ENCODE measurements around the gene BACE1-AS.
"Not testable (repeated sequence)": the region's sequence is repeated elsewhere in the genome, so short reads cannot be mapped to it uniquely, and the experiment has no call there.

Gene BACE1-AS

GRCh38 chr11:117318738-117319137, 27.6 kb downstream of the BACE1-AS start:
- no peak for DNase-seq (ENCODE audit: extremely low read depth in 1 of 2, low read depth in 1 of 2)

DNA sequence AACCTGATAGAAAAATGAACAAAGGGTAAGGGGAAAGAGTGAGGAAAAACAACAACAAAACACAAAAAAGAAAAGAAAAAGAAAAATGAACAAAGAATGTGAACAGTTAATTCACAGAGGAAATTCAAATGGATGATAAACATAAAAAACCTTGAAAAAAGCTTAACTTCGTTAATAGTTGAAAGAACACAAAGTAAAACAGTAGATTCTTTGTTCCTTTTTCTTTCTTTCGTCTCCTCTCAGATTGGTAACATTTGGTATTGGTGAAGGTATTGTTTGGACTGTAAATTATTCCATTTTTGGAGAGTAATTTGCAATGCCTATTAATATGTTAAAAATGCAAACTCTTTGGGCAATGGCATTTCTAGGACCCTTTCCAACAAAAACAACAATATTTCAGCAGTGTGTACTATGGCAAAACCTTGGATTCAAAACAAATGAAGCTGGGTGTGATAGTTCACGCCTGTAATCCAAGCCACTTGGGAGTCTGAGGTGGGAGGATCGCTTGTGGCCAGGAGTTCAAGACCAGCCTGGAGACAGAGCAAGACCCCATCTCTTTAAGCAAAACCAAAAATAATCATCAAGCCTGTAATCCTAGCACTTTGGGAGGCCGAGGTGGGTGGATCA, 28.2 kb downstream of the BACE1-AS start:
- DNase-seq (ENCODE audit: extremely low read depth in 1 of 2, low read depth in 1 of 2): no peak

DNA sequence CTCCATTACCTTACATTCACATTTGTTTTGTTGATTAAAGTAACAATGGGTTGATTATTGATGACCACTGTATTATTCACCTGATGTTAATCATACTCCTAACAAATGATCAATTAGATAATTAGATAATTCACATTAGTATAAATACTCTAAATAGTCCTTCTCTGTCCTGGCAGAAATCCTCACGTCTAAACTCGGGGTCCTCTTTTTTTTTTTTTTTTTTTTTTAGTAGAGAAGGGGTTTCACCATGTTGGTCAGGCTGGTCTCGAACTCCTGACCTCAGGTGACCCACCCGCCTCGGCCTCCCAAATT, 36.1 kb downstream of the BACE1-AS start:
- not testable (repeated sequence) for DNase-seq (ENCODE audit: extremely low read depth in 1 of 2, low read depth in 1 of 2)

DNA sequence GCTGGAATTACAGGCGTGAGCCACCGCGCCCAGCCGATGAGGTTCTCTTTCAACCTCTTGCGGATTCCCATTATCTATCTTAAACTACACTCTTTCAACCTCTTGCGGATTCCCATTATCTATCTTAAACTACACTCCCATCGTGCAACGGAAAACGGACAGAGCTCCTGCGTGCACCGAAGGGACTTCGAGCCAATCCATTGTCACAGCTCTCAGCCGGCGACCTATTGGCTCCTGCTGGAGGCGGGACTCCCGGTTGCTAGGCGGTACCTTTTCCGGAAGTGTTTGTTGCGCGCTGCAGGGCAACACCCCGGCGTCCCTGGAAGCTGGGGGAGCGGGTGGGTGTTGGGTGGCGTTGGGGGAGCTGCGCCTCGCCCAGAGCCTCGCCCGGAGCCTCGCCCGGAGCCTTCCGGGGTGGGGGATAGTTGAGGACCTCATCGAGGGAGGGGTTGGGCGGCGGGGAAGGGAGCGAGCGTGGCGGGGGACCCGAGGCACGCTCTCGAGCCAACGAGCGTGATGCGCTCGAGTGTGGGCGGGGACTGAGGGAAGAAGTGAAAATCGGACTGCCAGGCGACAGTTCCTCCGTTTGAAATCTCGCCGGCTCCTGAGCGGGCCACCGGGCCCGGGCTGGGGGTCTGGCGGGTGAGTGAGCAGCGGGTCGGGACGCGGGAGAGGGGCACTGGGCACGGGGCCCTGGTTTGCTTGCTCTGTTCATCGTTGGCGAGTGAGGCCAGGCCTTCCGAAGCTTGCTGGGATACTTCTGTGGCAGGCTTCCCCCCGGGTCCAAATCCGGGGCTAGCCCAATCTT, 36.6 kb downstream of the BACE1-AS start, which contains the start of gene CEP164:
Gene CEP164 (plus strand): TSS at position 288 of the 808 bp plus-strand sequence. CDS start 10,733 bp downstream, outside the sequence.
- peak; percentile 84 to 95 for DNase-seq (ENCODE audit: extremely low read depth in 1 of 2, low read depth in 1 of 2)

GRCh38 chr11:117328375-117329010, 37.3 kb downstream of the BACE1-AS start:
- no peak for DNase-seq (ENCODE audit: extremely low read depth in 1 of 2, low read depth in 1 of 2)

- DNase-seq (ENCODE audit: extremely low read depth in 1 of 2, low read depth in 1 of 2): no peak
Observed at GRCh38 chr11:117332843-117333242, 41.7 kb downstream of the BACE1-AS start.

DNA sequence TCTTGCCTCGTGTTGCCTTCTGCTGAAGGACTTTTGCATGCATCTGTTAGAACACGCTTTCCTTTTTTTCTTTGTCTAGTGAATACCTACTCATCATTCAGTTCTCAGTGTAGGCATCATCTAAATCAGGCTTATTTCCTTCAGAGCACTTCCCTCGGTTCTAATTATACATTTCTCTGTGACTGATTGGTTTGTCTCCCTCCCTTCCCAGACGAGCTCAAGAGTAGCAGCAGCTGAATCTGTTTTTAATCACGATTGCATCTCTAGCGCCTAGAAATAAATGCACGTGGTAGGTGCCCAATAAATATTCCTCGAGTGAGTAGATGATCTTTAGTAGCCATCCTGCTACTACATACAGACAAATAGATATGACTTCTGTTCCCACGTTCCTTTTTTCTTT, 42.8 kb downstream of the BACE1-AS start:
- no peak for DNase-seq (ENCODE audit: extremely low read depth in 1 of 2, low read depth in 1 of 2)

- no peak for DNase-seq (ENCODE audit: extremely low read depth in 1 of 2, low read depth in 1 of 2)
Observed at GRCh38 chr11:117334896-117335295, 43.8 kb downstream of the BACE1-AS start.

- no peak for DNase-seq (ENCODE audit: extremely low read depth in 1 of 2, low read depth in 1 of 2)
Observed at GRCh38 chr11:117335399-117335798, 44.3 kb downstream of the BACE1-AS start.

- no peak for DNase-seq (ENCODE audit: extremely low read depth in 1 of 2, low read depth in 1 of 2)
Observed at GRCh38 chr11:117337076-117337475, 45.9 kb downstream of the BACE1-AS start.

Measured in stimulated activated CD8-positive, alpha-beta memory T cell treated with anti-CD3 and anti-CD28 coated beads, Interleukin-7, amount 100 ng/mL, for 48 hours (primary cell).